ENCODE data around the gene CCDC17.
"Not testable (repeated sequence)": the region's sequence is repeated elsewhere in the genome, so short reads cannot be mapped to it uniquely, and the experiment has no call there.

Gene CCDC17

DNA sequence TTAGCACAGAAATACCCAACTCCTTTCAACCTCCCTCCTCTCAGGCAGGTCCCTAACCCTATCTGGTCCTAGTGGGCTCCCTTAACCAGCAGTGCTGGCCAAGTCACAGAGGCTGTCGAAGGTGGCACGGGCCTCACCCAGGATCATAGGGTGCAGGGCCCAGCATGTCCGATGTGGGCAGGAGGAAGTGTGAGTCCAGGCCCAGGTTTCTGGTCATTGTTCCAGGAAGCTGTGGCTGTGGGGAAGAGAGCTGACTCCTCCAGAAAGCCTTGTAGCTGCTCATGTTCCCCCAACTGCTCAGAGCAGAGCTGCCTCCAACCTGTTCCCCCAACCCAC lies 2.4 kb downstream of the CCDC17 start:
- DNase-seq: no peak

DNA sequence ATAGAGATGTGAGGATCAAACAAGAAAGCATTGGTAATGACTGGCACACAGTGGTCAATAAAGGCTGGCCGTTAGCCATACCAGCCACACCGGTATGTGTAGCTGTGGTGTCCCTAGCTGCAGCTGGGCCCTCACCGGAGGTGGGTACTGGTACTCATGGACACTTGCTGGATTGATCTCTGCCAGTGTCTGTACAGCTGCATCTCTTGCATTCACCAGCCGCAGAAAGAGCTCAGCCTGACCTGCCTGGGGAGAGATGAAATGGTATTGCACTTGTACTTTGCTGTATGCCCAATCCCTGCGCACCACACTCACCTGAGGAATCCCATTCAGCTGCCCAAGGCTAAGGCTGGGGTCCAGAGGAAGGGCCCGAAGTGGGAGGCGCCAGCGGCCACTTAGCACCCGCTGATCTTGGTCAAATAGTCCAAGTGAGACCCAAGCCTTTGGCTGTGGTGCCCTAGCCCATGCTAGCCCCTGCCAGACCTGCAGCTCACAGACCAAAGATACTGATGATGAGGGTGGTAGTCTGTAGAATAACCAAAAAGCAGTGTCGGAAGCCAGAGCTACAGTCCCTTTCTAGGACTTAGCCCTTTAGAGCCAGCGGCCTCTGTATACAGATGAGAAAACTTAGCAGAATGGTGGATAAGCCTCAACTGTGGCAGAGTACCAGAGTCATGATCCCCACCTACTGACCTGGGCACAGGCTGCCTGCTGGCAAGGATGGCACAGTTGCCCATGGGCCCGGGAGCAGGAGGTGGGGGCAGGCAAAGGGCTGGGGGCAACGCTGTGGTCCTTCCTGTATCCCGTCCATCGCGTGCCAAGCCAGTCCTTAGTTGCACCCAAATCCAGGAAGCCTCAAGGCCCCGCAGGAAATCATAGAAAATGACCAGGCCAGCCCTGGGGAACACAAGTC lies 3.0 kb downstream of the CCDC17 start:
- DNase-seq: no peak

DNA sequence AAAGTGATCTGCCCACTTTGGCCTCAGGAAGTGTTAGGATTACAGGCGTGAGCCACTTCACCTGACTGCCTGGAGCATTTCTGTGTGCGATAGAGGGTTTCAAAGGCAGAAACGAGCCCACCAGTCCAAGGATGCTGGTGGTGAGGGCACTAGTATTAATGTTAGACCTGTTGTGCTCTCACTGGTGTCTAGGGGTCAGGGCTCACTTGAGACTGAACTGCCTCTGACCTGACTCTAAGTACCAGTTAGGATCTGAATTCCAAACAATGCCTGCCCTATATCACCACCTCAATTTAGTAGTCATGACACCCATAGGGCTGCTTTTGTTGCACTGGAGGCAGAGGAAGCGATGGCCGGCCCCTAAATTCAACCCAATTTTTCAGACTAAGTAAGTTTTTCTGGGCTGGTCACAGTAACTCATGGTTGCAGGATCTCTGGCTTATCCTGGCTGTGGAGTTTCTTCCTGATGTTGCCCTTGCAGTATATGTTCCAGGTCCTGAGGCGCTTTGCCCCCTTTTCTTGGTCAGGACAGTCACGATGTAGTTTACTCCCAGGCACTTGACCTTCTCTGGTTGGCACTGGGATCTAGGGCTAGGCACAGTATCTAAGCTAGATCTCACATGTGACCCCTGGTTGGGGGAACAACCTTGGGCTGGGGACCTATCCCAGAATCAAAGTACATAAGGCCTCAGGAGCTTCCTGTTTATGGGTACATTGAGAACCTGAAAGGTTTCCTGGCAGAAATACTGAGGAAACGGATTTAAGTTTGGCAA lies 4.5 kb downstream of the CCDC17 start:
- DNase-seq: no peak

DNA sequence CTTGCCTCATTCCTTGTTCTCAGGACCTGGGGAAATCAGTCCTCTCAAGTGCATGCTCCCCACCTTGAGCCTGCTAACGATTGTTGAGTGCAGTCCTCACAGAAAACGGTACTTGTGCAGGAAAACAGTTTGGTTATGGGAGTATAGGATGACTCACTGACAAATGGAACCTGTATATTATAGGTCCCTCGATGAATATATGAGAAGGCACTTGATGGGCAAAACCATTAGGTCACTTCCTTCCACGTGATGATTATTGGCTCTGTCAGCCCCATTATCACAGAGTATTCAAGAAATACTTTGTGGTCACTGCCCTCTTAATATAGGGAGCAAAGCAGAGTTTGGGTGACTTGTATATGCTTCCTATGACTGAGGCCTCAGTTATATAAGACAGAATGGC lies 6.2 kb downstream of the CCDC17 start:
- no peak for DNase-seq

DNA sequence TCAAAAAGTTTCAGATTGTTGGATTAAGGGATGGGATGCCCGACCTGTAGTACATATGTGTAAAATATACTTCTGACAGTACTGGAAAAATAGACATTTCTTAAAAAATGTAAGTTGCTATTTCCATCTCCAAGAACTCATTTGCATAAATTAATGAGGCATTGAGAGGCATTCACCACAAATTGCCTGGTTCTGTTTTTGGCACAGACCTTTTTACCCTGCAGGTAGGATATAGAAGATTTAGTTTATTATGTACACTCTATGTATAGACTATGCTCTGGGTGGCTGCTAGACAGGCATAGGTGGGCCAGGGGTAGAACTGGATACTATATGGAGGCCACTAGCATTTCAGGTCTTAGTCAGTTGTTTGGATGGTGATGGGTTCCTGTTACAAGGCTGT lies 8.0 kb downstream of the CCDC17 start:
- no peak for DNase-seq

DNA sequence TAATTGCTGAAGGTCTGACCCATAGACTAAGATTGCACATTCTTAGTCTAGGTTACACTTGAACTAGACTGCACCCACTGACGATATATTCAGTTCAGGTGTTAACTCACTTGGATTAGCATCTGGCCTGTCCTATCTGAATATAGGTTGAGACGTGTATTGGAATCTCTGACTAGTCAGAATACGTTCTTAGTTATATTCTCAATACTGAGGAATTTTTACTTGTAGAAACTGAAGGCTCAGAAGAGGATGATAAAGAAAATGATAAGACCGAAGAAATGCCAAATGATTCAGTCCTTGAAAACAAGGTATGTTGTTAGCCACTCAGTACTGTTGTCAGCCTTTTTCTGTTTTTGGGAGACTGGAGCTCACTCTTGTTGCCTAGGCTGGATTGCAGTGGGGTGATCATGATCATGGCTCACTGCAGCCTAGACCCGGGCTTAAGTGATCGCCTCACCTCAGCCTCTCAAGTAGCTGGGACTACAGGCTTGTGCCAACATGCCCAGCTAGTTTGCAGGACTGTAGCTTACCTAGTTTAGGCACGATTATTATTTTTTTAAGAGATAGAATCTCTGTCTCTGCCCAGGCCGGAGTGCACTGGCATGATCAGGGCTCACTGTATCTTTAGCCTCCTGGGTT lies 10.8 kb downstream of the CCDC17 start:
- DNase-seq: no peak

DNA sequence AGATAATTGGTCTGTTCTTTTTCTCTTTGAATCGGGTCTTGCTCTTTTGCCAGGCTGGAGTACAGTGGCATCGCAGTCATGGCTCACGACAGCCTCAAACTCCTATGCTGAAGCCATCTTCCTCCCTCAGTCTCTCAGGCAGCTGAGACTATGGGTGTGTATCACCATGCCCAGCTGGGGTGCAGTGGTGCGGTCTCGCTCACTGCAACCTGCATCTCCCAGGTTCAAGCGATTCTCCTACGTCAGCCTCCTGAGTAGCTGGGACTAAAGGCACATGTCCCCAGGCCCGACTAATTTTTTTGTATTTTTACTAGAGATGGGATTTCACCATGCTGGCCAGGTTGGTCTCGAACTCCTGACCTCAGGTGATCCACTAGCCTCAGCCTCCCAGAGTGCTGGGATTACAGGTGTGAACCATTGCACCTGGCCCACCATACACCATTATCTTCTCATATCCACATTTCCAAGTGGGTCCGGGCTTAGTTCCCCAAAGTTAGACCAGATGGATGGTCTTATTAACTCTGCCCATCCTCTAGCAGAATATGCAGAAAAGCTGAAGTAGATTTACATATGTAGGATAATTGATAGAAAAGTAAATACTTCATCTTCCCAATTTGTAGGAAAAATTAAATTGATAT lies 13.1 kb downstream of the CCDC17 start:
- DNase-seq: no peak

DNA sequence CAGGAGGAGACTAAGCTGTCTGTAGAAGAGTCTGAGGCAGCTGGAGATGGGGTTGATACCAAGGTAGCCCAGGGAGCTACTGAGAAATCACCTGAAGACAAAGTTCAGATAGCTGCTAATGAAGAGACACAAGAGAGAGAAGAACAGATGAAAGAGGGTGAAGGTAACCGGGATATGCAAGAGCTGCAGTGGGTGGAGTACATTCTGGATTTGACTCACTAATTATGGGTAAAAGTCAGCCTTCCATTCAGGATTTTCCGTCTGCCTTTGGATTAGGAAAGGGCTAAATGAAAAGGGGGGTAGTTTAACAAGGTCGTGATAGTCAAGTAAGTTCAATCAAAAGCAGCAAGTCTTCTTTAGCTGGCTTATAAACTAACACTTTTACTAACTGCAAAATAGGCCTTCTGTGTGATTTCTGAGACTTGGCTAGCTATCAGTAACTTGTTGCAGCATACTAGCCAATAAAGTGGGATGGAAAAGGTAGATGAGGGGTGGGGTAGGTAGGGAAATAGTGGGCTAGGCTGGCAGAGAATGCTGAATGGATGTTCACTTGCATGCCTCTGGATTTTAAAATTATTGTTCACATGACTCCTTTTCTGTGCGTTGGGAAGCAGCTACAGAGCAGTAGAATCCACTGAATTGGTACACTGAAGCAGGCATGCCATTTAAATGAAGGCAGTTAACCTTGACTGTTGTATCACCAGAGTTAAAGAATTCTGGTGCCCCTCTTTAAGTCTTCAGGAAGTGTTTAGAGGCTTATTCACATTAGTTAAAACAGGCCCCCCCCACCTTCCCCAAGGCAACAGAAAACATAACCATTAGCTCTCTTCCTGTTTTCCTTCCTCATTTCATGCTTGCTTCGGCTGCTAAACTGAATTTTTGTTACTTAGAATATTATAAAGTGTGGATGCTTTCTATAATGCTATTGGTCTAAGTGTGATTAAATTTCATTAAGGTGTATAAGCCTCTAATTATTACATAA lies 15.4 kb downstream of the CCDC17 start:
- DNase-seq: no peak

DNA sequence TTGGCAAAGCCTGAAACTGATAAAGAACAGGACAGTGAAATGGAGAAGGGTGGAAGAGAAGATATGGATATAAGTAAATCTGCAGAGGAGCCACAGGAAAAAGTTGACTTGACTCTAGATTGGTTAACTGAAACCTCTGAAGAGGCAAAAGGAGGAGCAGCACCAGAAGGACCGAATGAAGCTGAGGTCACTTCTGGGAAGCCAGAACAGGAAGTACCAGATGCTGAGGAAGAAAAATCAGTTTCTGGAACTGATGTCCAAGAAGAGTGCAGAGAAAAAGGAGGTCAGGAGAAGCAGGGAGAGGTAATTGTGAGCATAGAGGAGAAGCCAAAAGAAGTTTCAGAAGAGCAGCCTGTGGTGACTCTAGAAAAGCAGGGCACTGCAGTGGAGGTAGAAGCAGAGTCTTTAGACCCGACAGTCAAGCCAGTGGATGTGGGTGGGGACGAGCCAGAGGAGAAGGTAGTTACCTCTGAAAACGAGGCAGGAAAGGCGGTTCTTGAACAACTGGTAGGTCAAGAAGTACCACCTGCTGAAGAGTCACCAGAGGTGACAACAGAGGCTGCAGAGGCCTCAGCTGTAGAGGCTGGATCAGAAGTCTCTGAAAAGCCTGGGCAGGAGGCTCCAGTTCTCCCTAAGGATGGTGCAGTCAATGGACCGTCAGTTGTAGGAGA lies 16.3 kb downstream of the CCDC17 start:
- DNase-seq: no peak

DNA sequence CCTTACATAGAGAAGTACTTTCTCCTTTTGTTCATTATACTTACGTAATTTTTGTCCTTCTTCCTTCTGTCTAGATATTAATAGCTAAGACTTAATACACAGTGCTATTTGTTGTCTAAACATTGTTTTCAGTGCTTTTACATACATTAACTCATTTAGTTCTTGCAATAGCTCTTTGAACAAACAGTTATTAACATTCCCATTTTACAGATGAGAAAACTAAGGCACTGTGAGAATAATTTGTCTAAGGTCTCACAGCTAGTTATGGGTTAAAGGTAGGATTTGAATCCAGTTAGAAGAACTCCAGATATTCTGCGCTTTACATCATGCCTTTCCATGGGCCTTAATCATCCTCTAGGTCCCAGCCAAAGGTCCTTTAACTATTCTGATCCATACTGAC lies 19.6 kb downstream of the CCDC17 start:
- no peak for DNase-seq

DNA sequence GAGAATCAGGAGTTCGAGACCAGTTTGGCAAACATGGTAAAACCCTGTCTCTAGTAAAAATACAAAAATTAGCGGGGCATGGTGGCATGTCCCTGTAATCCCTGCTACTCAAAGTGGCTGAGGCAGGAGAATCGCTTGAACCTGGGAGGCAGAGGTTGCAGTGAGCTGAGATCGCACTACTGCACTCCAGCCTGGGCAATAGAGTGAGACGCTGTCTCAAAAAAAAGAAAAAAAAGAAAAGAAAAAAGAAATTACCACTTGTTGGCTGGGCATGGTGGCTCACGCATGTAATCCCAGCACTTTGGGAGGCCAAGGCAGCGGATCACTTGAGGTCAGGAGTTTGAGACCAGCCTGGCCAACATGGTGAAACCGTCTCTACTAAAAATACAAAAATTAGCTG lies 27.1 kb downstream of the CCDC17 start:
- DNase-seq: not testable (repeated sequence)

DNA sequence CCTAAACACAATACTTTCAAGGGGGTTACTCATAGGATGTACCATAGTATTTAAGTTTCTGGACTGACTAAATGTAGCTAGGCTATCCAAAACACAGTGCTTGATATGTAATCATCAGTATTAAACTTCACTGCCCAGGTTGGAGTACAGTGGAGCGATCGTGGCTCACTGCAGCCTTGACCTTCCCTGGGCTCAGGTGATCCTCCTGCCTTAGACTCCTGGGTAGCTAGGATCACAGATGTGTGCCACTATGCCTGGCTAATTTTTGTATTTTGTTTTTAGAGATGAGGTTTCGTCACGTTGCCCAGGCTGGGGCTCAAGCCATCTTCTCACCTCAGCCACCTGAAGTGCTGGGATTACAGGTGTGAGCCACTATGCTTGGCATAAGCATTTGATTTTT lies 29.4 kb downstream of the CCDC17 start:
- no peak for DNase-seq

DNA sequence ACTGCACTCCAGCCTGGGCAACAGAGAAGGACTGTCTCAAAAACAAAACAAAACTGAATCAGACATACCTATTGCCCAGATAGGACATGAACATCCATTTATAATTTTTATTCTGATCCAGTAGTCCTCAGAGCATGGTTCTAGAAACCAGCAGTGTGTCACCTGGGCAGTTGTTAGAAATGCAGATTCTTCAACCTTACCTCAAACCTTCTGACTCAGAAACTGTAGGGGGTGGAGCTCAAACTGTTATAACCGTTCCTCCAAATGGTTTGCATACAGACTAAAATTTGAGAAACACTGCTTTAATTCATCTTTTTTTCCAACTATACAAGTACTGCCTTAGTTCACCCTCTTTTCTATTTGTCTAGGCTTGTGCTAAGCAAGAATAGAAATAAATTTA lies 34.0 kb downstream of the CCDC17 start:
- no peak for DNase-seq

DNA sequence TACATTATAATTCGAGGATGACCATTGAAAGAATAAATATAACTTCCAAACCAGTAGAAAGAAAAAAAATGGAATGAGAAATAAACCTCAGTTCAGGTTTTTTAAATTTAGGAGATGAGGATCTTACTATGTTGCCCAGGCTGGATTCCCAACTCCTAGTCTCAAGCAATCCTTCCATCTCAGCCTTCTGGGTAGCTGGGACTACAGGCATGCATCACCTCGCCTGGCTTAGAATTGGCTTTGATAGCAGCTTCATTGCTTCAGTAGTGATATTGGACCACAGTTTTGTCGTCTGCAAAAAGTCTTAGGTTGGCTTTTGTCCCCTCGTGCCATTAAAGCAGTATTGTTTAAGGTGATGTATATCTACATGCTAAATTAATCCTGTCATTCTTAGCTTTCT lies 37.1 kb downstream of the CCDC17 start:
- DNase-seq: no peak

DNA sequence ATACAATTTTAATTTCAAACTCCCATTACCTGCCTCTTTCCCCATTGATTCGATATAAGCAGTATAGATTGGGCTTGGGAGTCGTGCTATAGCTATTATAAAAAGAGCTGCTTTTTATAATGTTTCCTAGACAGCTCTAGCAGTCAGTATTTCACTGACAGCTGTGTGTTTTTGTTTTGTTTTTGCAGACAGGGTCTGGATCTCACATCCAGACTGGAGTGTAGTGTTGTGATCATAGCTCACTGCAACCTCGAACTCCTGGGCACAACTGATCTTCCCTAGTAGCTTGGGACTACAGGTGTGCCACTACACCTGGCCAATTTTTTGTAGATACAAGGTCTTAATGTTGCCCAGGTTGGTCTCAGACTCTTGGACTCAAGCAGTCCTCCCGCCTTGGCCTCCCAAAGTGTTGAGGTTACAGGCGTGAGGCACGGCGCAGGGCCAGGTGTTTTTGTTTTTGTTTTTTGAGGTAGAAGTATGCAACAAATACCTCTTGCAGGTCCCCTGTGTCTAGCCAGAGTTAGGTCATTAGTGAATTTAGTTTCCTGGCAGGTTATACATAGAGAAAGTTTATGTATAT lies 38.3 kb downstream of the CCDC17 start:
- no peak for DNase-seq

DNA sequence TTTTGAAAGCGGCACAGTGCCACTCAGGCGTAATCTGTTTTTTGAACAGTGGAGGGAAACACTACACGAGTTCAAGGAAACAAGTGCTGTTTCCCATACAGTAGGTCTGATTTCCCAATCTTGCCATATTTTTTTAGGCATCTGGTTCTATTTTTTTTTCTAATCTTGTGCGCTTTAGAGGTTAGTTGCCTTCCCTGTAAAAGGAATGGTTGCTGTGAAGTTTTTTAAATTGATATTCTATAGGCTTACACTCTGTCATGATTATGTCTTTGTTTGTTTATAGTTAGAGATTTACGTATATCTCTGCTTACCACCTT lies 38.8 kb downstream of the CCDC17 start:
- no peak for DNase-seq

DNA sequence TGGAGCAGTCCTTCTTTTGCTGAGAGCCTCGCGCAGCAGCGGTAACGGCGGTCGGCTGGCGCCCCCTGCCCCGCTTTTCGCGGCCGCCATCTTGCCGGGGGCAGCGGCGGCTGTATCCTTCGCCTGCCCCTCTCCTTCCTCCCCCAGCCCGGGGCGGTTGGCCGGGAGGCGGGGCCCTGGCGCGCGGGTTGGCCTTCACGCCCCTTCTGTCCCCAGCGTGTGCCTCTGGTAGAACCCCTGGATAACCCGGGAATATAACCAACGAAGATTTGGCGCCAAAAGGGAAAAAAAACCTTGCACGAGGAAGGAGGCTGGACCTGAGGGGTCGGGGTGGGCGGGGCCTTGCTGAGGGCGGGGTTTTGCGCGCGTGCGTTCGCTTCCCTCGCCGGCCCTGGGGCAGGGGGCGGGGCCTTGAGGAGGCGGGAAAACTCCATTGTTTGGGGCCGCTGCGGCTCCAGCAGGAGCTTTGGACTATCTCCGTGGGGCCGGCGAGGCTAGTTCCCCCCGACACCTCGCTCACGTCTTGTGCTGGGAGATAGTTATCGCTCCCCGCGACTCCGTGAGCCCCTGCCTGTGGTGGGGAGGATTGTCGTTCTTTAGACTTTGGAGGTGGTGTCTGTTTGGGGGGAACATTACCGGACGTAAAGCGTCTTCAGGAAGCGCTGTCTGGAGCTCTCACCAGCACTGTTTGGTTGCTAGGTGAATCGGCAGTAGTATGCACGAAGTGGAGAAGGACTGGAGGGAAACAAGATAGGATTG lies 39.3 kb downstream of the CCDC17 start:
- peak; percentile 88 for DNase-seq

DNA sequence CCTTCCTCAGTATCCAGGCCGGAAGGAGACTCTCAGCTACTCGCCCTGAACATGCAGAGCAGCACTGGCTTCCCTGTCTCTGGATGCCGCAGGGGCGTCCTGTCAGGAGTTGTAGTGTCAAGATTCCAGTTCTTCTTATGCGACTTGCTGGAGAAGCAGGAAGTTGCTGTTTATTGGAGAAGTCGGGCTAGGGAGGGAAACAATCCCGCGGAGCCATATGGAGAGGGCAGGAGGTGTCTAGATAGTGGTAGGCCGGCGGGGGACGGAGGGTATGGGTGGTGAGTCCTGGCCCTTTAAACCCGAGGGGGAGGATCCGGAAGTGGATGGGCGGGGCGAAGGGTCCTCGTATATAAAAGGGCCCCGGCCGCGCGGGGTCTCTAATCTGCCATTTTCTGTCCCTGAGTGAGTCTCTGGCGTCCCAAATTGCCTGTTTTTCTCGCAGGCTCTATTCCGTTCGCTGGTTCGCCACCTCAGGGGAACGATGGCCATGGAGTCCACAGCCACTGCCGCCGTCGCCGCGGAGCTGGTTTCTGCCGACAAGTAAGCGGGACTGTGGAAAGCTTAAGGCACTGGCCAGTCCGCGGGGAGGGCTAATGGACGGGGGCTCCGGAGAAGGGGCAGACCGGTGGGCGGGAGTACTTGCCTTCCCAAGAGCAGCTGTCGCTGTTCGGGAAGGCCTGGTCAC lies 40.0 kb downstream of the CCDC17 start, which contains the start of gene NASP:
Gene NASP (plus strand): TSS at position 376 of the 685 bp plus-strand sequence. CDS start 106 bp downstream, at position 482.
- peak; percentile 91 for DNase-seq

DNA sequence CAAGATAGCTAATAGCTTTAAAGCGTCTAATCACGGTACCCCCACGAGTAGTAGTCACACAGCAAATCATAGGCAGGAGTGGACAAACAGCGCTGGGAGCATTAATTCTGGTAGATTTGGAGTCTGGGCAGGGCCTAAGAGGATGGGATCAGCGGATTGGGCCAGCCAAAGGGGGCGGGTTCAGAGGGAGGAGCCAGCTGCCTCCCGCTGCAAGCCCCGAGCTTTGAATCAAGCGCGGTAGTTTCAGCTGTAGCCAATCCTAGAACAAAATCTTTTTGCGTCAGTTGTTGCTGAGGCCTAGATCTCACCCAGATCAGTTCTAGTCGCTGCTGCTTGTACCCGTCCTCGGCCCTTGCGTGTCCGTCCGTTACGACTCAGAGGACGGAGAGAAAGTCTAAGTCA lies 40.6 kb downstream of the CCDC17 start:
- peak; percentile 99 for DNase-seq
